ENCODE measurements around the gene DSCAML1.

GRCh38 chr11:117381481-117382387 is 415.3 kb downstream of the DSCAML1 start:
- TF ChIP-seq ATF6 (CRISPR knock-in tag; IDR thresholded peaks at IDR 0.05) (no peak), ZNF512 (CRISPR knock-in tag; IDR thresholded peaks at IDR 0.05; ENCODE audit: borderline replicate concordance) (no peak), ZNF263 (CRISPR knock-in tag; IDR thresholded peaks at IDR 0.05; ENCODE audit: low read depth) (no peak), ELF4 (CRISPR knock-in tag; IDR thresholded peaks at IDR 0.05; ENCODE audit: low read depth) (no peak), JUN (CRISPR knock-in tag; IDR thresholded peaks at IDR 0.05) (no peak)
